NCI-H345 (cell line): ENCODE measurements around the gene C16orf90.
"Not testable (repeated sequence)": the region's sequence is repeated elsewhere in the genome, so short reads cannot be mapped to it uniquely, and the experiment has no call there.

ENCODE experiments used
- DNase-seq: peaks from one replicate; lab custom pipeline; 2025; lab: John Stamatoyannopoulos, UW

Gene C16orf90

GRCh38 chr16:3511286-3512180 lies 16.2 kb upstream of the C16orf90 start:
- no peak for DNase-seq

DNA sequence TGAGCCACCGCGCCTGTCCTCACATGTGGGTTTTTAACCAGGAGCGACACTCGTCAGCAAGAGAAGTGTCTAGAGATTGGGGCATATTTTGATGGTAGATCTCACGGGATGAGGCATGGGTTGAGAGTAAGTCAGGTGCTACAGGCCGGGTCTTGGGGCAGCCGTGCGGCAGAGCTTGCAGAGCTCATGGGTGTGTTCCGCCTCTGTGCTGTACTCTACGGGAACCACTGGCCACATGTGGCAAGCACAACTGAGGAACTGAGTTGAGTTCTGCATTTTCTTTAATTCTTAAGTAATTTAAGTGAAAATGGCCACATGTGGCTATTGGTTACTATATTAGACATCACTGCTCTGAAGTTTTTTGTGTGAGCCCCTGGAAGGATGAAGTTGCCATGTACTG lies 15.1 kb upstream of the C16orf90 start:
- no peak for DNase-seq

DNA sequence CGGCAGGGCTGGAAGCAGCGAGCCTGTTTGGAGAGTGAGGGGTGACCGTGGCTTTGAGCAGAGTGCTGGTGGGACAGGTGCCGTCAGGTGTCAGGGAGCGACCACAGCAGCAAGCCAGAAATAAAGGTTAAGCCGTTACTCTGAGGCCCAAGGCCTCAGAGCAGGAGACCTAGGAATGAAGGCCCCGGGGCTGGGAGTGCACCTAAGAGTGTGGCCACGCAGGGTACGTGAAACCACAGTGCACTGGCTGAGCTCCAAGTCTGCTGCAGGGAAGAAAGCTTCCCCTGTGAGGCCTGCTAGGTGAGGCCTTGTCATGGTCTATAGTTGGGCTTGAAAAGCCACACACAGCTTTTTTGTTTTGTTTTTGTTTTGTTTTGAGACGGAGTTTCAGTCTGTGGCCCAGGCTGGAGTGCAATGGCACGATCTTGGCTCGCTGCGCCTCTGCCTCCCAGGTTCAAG lies 14.2 kb upstream of the C16orf90 start:
- no peak for DNase-seq

DNA sequence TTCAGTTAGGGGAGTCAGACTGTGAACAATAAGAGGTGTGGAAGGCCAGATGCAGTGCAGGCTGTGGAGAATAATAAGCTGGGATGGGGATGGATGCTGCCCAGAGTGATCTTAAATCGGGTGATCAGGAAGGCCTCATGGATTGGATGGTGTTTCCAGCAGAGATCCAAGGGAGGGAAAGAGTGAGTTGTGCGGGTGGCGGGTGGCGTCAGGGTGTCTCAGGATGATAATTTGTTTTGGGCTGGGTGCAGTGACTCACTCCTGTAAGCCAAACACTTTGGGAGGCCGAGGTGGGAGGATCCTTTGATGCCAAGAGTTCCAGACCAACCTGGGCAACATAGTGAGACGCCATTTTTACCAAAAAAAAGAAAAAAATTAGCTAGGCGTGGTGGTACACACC lies 13.4 kb upstream of the C16orf90 start:
- no peak for DNase-seq

GRCh38 chr16:3503523-3503922 lies 8.2 kb upstream of the C16orf90 start:
- DNase-seq, result no peak

DNA sequence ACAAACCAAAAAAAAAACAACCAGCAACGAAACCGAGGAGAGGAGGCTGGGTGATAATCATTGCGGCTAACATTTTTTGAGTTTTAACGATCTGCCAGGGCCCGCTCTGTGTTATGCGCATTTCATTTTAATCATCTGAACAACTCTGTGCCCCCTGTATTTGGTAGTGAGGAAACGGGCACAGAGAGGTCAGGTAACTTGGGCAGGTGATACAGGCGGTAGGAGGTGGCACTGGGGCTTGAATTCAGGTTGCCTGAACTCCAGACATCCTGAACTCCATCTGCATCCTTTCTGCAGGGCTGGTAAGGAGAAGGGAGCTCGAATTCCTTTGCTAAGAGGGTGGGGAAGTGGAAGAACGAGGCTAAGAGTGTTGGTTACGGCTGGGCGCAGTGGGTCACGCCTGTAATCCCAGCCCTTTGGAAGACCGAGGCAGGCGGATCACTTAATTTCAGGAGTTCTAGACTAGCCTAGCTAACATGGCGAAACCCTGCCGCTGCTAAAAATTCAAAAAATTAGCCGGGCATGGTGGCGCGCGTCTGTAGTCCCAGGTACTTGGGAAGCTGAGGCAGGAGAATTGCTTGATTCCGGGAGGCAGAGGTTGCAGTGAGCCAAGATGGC lies 6.6 kb upstream of the C16orf90 start:
- DNase-seq, result no peak

DNA sequence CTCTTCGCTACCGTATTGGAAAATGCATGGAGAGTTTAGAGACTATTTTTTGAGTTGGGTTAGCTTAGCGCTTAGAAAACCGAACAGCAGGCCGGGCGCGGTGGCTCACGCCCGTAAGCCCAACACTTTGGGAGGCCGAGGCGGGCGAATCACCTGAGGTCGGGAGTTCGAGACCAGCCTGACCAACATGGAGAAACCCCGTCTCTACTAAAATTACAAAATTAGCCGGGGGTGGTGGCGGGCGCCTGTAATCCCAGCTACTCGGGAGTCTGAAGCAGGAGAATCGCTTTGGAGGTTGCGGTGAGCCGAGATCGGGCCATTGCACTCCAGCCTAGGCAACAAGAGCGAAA lies 6.1 kb upstream of the C16orf90 start:
- not testable (repeated sequence) for DNase-seq

DNA sequence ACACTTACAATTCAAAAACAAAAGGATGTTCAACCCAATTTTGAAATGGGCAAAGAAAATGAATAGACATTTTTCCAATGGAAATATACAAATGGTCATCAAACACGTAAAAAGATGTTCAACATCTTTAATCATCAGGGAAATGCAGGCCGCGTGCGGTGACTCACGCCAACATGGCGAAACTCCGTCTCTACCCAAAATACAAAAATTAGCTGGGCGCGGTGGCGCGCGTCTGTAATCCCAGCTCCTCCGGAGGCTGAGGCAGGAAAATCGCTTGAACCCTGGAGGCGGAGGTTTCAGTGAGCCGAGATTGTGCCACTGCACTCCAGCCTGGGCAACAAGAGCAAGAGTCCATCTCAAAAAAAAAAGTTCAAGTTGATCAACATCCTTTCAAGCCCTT lies 3.7 kb upstream of the C16orf90 start:
- no peak for DNase-seq

DNA sequence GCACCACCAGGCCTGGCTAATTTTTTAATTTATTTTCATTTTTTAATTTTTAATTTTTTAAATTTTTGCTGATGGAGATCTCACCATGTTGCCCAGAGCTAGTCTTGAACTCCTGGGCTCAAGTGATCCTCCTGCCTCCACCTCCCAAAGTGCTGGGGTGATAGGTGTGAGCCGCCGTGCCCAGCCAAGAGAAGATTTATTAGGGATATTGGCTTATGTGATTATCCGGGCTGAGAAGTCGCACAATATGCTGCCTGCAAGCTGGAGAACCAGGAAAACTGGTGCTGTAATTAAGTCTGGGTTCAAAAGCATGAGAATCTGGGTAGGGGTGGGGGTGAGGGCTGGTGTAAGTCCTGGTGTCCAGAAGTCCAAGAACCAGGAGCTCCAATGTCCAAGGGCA lies 2.5 kb upstream of the C16orf90 start:
- DNase-seq, result no peak

DNA sequence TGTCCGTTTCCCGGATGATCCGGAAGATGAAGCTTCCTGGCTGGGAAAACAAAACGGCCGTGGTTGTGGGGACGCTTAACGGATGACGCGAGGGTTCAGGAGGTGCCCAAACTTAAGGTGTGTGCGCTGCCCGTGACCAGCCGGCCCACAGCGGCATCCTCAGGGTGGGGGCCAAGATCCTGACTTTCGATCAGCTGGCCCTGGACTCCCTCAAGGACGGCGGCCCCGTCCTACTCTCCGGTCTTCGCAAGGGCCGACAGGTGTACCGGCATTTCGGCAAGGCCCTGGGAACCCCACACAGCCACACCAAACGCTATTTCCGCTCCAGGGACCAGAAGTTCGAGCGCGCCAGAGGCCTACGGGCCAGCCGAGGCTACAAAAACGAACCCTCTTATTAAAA lies 1.1 kb upstream of the C16orf90 start:
- no peak for DNase-seq

DNA sequence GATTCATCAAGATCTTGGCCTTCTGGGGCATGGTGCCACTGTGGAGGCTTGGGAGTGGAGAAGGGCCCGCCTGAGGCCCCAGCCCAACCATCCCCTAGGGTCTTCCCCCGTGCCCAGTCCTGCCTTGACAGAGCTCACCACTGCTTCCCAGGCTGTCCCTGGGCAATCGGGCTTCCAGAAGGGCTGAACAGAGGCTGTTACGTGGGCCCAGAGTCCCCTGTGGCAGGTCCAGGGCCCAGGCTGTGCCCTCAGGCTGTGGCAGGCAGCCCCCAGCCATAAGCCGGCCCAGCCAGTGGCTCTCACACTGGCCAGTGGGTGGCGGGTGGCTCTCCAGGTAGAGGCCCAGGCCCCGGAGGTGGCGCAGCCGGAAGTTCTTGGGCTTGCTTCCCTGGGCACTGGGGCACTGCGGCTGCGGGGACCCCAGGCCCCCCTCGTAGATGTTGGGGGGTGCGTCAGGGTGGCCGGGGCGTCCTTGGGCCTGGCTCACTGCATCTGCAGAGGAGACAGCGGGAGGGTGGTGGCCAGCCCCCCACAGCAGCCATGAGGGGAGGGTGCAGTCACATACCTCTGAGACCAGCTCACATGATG lies 809 bp downstream of the C16orf90 start:
- DNase-seq, result no peak

DNA sequence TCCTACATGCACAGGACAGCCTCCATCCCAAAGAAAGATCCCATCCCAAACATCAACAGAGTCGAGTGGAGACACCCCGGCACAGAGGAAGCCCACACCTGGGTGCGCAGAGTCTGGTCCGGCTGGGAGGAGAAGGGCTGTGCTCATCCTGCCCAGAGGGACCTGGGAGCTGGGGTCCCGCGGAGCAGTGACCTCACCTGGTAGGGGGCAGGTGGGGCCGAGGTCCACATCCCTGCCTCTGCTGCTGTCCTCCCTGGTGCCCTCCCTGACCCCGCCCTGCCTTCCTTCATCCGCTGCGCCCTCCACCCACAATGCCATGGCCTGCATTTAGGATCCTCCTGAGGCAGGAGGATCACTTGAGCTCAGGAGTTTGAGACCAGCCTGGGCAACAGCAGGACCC lies 2.9 kb downstream of the C16orf90 start:
- no peak for DNase-seq

GRCh38 chr16:3490911-3491629 lies 4.2 kb downstream of the C16orf90 start:
- DNase-seq, result peak; percentile 62

DNA sequence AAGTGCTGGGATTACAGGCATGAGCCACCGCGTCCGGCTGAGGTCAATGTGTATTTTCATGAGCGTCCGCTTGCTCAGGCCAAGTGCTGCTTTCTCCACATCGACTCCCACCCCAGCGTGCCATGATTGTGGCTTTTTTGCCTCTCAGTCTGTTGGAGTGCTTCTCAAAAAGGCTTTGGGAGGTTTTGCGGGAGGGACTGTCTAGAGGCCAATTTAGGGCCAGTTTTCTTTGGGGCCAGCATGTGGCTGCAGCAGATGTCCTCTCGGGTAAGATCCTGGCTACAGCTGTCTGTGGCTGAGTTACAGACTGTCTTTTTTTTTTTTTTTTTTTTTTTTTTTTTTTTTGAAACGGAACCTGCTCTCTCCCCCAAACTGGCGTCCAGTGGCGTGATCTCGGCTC lies 6.5 kb downstream of the C16orf90 start:
- no peak for DNase-seq

- DNase-seq, result no peak
Measured at GRCh38 chr16:3487521-3488410, 7.5 kb downstream of the C16orf90 start.

DNA sequence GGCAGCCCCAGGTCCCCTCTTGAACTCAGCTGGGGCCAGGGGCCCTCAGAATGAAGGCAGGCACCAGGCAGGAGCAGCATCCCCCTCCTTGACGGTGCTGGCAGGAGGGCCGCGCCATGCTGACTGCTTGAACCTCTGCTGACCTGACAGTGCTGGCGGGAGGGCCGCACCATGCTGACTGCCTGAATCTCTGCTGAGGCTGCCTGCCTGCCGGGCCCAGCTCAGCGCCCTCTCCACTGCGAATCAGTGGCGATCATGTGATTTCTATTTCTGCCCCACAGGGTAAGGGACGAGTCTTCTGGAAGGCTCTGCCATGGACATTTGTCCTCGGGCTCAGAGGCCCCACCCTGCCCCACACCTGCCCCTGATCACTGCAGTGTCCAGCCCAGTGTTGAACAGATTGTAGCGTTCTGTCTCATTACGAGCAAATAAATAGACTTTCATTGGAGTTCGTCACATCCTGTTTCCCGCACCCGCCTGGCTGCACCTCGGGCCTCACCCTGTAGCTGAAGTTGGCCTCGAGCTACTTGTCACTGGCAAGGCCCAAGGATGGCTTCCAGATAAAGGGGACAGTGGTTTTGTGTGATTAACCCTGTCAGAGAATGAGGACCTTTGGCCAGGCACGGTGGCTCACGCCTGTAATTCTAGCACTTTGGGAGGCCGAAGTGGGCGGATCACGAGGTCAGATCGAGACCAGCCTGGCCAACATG lies 8.6 kb downstream of the C16orf90 start:
- DNase-seq, result no peak

GRCh38 chr16:3485821-3486505 lies 9.3 kb downstream of the C16orf90 start:
- DNase-seq, result no peak

GRCh38 chr16:3485097-3485745 lies 10.1 kb downstream of the C16orf90 start:
- DNase-seq, result no peak

DNA sequence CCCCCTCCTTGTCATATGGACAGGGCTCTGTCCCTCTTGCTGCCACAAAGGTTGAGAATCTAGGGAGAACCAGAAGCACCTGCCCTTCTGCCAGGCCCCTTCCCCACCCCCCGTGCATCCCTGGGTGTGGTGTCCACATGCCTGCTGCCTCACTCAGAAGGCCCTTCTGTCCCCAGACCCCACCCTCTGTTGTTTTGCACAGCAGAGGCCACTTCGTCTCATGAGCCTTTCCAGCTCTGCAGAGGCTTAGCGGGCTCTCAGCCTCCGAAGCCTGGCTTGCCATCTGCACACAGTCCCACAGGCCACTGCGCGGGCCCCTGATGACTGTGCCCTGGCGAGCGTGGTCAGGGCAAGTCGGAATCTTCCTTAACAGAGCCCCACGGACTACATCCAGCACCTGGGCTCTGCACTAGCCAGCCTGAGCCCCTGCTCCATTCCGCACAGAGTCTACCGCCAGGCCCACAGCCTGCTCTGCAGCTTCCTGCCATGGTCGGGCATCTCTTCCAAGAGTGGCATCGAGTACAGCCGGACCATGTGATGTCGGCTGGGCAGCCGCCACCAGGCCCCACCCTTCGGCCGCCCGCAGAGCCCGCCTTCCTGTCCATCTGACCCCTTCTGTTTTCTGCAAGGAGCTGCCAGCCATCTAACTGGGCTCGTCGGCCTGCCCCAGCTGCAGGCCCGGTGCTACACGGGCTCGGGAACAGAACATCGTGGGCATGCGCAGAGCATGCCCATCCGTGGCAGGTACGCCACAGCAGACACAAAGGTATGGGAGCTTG lies 10.8 kb downstream of the C16orf90 start:
- no peak for DNase-seq
